Neural progenitor cell (in vitro differentiated cells): Measurements from ENCODE around the gene PRKCA. TPM values are rescaled to one million over a fixed set of nuclear protein-coding genes. Genes with fewer than 3 reads are reported as not detected.

Experiments
- DNase-seq: peaks from one replicate; pipeline ENCODE4 v3.0.0-alpha.2; 2016; ENCODE audit warnings: low spot score
- H2AFZ ChIP-seq: fragments of 200-600 bp; sonication (generic); replicated peaks from 2 replicates; pipeline ENCODE4 v1.6.1; 2016; ENCODE audit warnings: antibody characterized with exemption
- H3F3A ChIP-seq: fragments of 200-600 bp; sonication (generic); 2 replicates; pipeline ENCODE4 v1.6.1; 2016; ENCODE audit warnings: antibody characterized with exemption, low read depth
- H3K27ac ChIP-seq: fragments of 200-600 bp; sonication (generic); 2 replicates; pipeline ENCODE4 v1.5.1; 2016; ENCODE audit warnings: mild to moderate bottlenecking
- H3K27me3 ChIP-seq: fragments of 200-600 bp; sonication (generic); 2 replicates; pipeline ENCODE4 v1.6.1; 2016; ENCODE audit warnings: mild to moderate bottlenecking, moderate library complexity
- H3K36me3 ChIP-seq: fragments of 200-600 bp; sonication (generic); 2 replicates; pipeline ENCODE4 v1.5.1; 2016
- H3K4me1 ChIP-seq: fragments of 200-600 bp; sonication (generic); 2 replicates; pipeline ENCODE4 v1.6.1; 2016; ENCODE audit warnings: mixed run types
- H3K4me2 ChIP-seq: fragments of 200-600 bp; sonication (generic); 2 replicates; pipeline ENCODE4 v1.6.1; 2016
- H3K4me3 ChIP-seq: fragments of 200-600 bp; sonication (generic); 2 replicates; pipeline ENCODE4 v1.5.1; 2016
- H3K79me2 ChIP-seq: fragments of 200-600 bp; sonication (generic); 2 replicates; pipeline ENCODE4 v1.6.1; 2016; ENCODE audit warnings: low read depth
- H3K9ac ChIP-seq: fragments of 200-600 bp; sonication (generic); 2 replicates; pipeline ENCODE4 v1.6.1; 2016
- H3K9me3 ChIP-seq: fragments of 200-600 bp; sonication (generic); 2 replicates; pipeline ENCODE4 v1.5.1; 2016; ENCODE audit warnings: low read depth
- H4K20me1 ChIP-seq: fragments of 200-600 bp; sonication (generic); 2 replicates; pipeline ENCODE4 v1.6.1; 2016; ENCODE audit warnings: low read depth
- H3K27ac Mint-ChIP-seq: 3 replicates; pipeline ENCODE4 v1.8.0; 2021; ENCODE audit warnings: mixed read lengths
- H3K27me3 Mint-ChIP-seq: 2 replicates; pipeline ENCODE4 v1.8.0; 2022; ENCODE audit warnings: low read depth, mild to moderate bottlenecking, inconsistent platforms, moderate library complexity, mixed read lengths; ENCODE audit not compliant: insufficient read depth
- H3K36me3 Mint-ChIP-seq: 3 replicates; pipeline ENCODE4 v1.8.0; 2021; ENCODE audit warnings: mixed read lengths
- H3K4me1 Mint-ChIP-seq: 3 replicates; pipeline ENCODE4 v1.8.0; 2021; ENCODE audit warnings: mixed read lengths
- H3K4me3 Mint-ChIP-seq: 3 replicates; pipeline ENCODE4 v1.8.0; 2021; ENCODE audit warnings: mild to moderate bottlenecking, moderate library complexity, mixed read lengths
- H3K9me3 Mint-ChIP-seq: 3 replicates; pipeline ENCODE4 v1.8.0; 2020; ENCODE audit warnings: mixed read lengths
- CTCF ChIP-seq: fragments of 200-600 bp; sonication (generic); IDR thresholded peaks from 2 replicates; pipeline ENCODE4 v1.5.1; 2017; ENCODE audit warnings: antibody characterized with exemption, mild to moderate bottlenecking
- EZH2 ChIP-seq: fragments of 200-600 bp; sonication (generic); IDR thresholded peaks from 2 replicates; pipeline ENCODE4 v1.6.1; 2017; ENCODE audit warnings: antibody characterized with exemption, mild to moderate bottlenecking, moderate library complexity
- EZH2phosphoT487 ChIP-seq: fragments of 200-600 bp; sonication (generic); IDR thresholded peaks from 2 replicates; pipeline ENCODE4 v1.6.1; 2017; ENCODE audit warnings: antibody characterized with exemption
- total RNA-seq: library from RNA; depleted of rRNA; stranded (reverse); fragments of >200 nt; gene quantifications from 2 replicates; pipeline ENCODE4 v1.2.3, GENCODE V29; 2015; ENCODE audit warnings: low replicate concordance

PRKCA gene
- total RNA-seq, 1 donor from 2014 or later = 2.1 TPM

GRCh38 chr17:66819466-66819865 is 517.1 kb downstream of the PRKCA start:
- no peak overlapping the region for H3K4me3 ChIP-seq
- H3K4me2 ChIP-seq = no peak overlapping the region
- Mint-ChIP-seq H3K4me3 (no peak overlapping the region), H3K27ac (no peak overlapping the region), H3K27me3 (no peaks in the 10 kb centered on the region), H3K36me3 (no peaks in the 10 kb centered on the region), H3K9me3 (peaks cover 10% of the 10 kb centered on the region), H3K4me1 (peaks cover 13% of the 10 kb centered on the region)
- H3K9ac ChIP-seq = no peak overlapping the region
- no peak overlapping the region for H2AFZ ChIP-seq
- no peaks in the 10 kb centered on the region for H3K27me3 ChIP-seq
- H3K36me3 ChIP-seq = no peaks in the 10 kb centered on the region
- H4K20me1 ChIP-seq = no peaks in the 10 kb centered on the region
- no peak overlapping the region for H3K27ac ChIP-seq
- H3K9me3 ChIP-seq = no peaks in the 10 kb centered on the region
- H3F3A ChIP-seq = no peaks in the 10 kb centered on the region
- no peak for TF ChIP-seq CTCF
- TF ChIP-seq EZH2phosphoT487 = no peak
- no peak for TF ChIP-seq EZH2
- H3K4me1 ChIP-seq = no peaks in the 10 kb centered on the region
- no peak for DNase-seq
- H3K79me2 ChIP-seq = no peaks in the 10 kb centered on the region

DNA sequence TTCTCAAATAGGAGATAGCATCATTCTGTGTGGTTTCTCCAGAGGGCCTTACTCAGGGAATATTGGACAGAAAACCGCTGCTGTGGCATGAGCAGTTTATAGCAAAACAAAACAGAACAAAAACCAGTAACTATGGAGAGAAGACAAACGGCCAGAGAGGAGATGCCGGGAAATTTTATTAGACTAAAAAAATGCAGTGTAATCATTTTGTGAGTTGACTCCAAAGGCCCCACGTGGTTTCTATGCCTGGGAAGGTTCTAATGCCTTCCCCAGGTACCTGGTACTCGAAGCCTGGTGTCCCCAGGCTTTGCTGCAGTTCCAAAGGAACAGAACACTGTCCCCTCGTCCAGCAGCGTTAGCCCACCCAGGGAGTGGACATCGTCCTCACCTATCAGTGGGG is 519.6 kb downstream of the PRKCA start:
- Histone ChIP-seq H3K9ac (no peak overlapping the region), H3K27me3 (no peaks in the 10 kb centered on the region), H3K9me3 (no peaks in the 10 kb centered on the region), H3K79me2 (no peaks in the 10 kb centered on the region), H3F3A (no peaks in the 10 kb centered on the region), H3K36me3 (no peaks in the 10 kb centered on the region), H3K27ac (no peak overlapping the region), H4K20me1 (no peaks in the 10 kb centered on the region), H3K4me2 (no peak overlapping the region), H3K4me1 (no peaks in the 10 kb centered on the region), H3K4me3 (no peak overlapping the region), H2AFZ (no peak overlapping the region)
- no peak for TF ChIP-seq EZH2
- H3K4me3 Mint-ChIP-seq = no peak overlapping the region
- DNase-seq = no peak
- peaks cover 6% of the 10 kb centered on the region for H3K27me3 Mint-ChIP-seq
- peaks cover 9% of the 10 kb centered on the region for H3K9me3 Mint-ChIP-seq
- H3K36me3 Mint-ChIP-seq = no peaks in the 10 kb centered on the region
- H3K27ac Mint-ChIP-seq = no peak overlapping the region
- peaks cover 7% of the 10 kb centered on the region for H3K4me1 Mint-ChIP-seq

DNA sequence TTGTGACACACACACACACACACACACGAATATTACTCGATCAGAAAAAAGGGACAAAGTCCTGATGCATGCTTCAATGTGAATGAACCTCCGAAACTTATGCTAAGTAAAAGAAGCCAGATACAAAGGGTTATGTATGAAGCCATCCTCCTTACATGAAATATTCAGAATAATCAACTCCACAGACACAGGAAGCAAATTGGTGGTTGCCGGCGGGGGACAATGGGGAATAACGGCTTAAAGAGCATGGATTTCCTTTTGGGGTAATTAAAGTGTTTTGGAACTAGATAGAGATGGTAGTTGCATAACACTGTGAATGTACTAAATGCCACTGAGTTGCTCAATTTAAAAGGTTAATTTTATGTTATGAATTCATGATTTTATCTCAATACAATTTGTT is 524.4 kb downstream of the PRKCA start:
- H3K27me3 Mint-ChIP-seq = peaks cover 17% of the 10 kb centered on the region
- no peak overlapping the region for H2AFZ ChIP-seq
- H3K27ac ChIP-seq = no peak overlapping the region
- H3K4me2 ChIP-seq = no peak overlapping the region
- H3K36me3 ChIP-seq = no peaks in the 10 kb centered on the region
- DNase-seq = no peak
- no peak overlapping the region for H3K4me3 ChIP-seq
- no peak overlapping the region for H3K4me3 Mint-ChIP-seq
- no peaks in the 10 kb centered on the region for H3K36me3 Mint-ChIP-seq
- H3K9me3 Mint-ChIP-seq = no peaks in the 10 kb centered on the region
- H3K4me1 Mint-ChIP-seq = peaks cover 25% of the 10 kb centered on the region
- no peaks in the 10 kb centered on the region for H3K79me2 ChIP-seq
- H3K27me3 ChIP-seq = peaks cover 5% of the 10 kb centered on the region
- H3K27ac Mint-ChIP-seq = no peak overlapping the region
- no peaks in the 10 kb centered on the region for H3K9me3 ChIP-seq
- no peak overlapping the region for H3K9ac ChIP-seq
- H4K20me1 ChIP-seq = peaks cover 17% of the 10 kb centered on the region
- TF ChIP-seq CTCF (no peak), EZH2 (no peak), EZH2phosphoT487 (no peak)
- H3K4me1 ChIP-seq = peaks cover 11% of the 10 kb centered on the region
- H3F3A ChIP-seq = peaks cover 19% of the 10 kb centered on the region

DNA sequence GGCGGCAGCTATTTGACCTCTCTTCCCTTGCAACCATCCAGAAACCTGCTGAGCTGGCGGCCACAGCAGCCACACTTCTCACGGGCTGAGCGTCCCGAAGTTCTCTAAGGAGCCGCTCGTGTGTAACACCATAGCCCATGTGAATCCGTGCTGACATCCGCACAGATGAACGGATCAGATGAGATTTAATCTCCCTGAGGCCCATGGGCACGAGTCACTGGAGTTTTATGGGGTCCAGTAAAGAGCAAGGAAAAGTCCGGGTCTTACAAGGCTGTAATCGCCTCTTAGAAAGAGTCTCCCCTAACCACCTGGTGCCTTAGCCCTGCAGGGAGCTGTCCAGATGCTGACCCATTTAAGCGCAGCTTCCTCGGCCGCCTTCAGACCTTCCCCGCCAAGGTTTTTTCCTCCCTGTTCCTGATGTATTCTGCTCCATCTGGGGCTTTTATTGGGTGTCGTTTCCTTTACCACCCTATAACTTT is 527.0 kb downstream of the PRKCA start:
- Histone ChIP-seq H3K79me2 (no peaks in the 10 kb centered on the region), H3K9me3 (no peaks in the 10 kb centered on the region), H3K4me1 (peaks cover 11% of the 10 kb centered on the region), H3K27ac (no peak overlapping the region), H3F3A (peaks cover 19% of the 10 kb centered on the region), H3K4me3 (no peak overlapping the region), H3K27me3 (peaks cover 22% of the 10 kb centered on the region), H3K4me2 (peak overlapping the region; percentile 25), H4K20me1 (peaks cover 17% of the 10 kb centered on the region), H3K36me3 (no peaks in the 10 kb centered on the region), H3K9ac (no peak overlapping the region), H2AFZ (no peak overlapping the region)
- peaks cover 37% of the 10 kb centered on the region for H3K4me1 Mint-ChIP-seq
- DNase-seq = peak; percentile 87
- TF ChIP-seq CTCF (no peak), EZH2phosphoT487 (no peak), EZH2 (no peak)
- peaks cover 38% of the 10 kb centered on the region for H3K27me3 Mint-ChIP-seq
- H3K4me3 Mint-ChIP-seq = peak overlapping the region; percentile 59
- H3K36me3 Mint-ChIP-seq = no peaks in the 10 kb centered on the region
- H3K27ac Mint-ChIP-seq = peak overlapping the region; percentile 87
- no peaks in the 10 kb centered on the region for H3K9me3 Mint-ChIP-seq
